ENCODE results near the gene MEIKIN.

DNA sequence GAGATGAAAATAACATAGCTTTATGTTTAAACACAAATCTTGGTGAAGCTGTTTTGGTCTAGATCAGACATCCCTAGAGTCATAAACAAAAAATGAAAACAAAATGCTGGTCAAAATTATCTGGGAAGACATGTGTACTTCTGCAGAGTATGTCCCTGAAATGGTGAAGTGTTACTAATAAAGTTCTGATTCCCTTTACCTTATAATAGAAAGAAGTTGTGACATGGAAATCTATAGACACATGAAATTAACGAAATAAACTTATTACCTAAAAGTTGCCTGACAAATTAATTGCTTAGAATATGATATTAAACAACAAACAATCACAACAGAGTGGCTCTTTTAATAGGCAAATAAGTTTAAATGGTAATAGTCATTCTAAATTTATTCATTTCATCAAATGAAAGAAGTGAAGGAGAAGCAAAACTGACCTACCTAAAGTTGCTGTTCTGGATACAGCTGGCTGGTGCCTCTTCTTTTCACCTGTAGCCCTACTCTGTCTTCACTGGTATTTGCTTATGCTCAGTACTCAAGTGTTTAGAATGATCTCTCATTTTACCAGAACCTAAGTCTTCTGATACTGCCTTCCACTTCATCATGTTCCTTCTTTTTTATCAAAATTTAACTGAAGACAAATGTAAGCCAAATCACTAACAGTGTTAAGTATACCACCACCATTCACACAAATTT is 187.5 kb downstream of the MEIKIN start:
- TF ChIP-seq CTCF (IDR thresholded peaks at IDR 0.05; ENCODE audit: control extremely low read depth in 1 of 3, insufficient read depth in 1 of 3, low read depth in 1 of 3, low read length in 3 of 3): no peak
- no peak for TF ChIP-seq POLR2A (IDR thresholded peaks at IDR 0.05; ENCODE audit: control extremely low read depth in 1 of 2, low read depth in 2 of 2, low read length in 2 of 2)
- TF ChIP-seq EZH2 (IDR thresholded peaks at IDR 0.05; ENCODE audit: low read depth, low read length, severe bottlenecking): no peak
- TF ChIP-seq MAX (IDR thresholded peaks at IDR 0.05): no peak
- TF ChIP-seq FOSL1 (IDR thresholded peaks at IDR 0.05; ENCODE audit: insufficient read depth, low read depth, low read length): no peak
